IMR-90 (cell line): ENCODE data around the gene TSPYL1. TPM values are rescaled to one million over a fixed set of nuclear protein-coding genes. Genes with fewer than 3 reads are reported as not detected.

Experiments used
- ATAC-seq: fragments of 200-7000 bp; cut with Tn5 transposase; 2 replicates; pipeline ENCODE4 v1.9.1; 2020; ENCODE audit warnings: low read depth, mild to moderate bottlenecking, moderate library complexity
- BruUV-seq: library from RNA; stranded (reverse); fragments of 400-500 nt; replicated peaks from 2 replicates; lab custom pipeline; 2021; lab: Mats Ljungman, UMichigan
- CTCF ChIA-PET: fragments of 300-600 bp; formaldehyde crosslinking; extraction: SDS; loops from one replicate; lab custom pipeline; 2021; ENCODE audit warnings: antibody characterized with exemption; lab: Yijun Ruan, JAX
- POLR2A ChIA-PET: fragments of 300-600 bp; sonication (Branson Sonifier 250); formaldehyde crosslinking; loops from one replicate; lab custom pipeline; 2022; ENCODE audit warnings: antibody characterized with exemption; ENCODE audit not compliant: unreplicated experiment; lab: Charles Lee
- DNase-seq: peaks from one replicate; pipeline ENCODE4 v3.0.0; 2013
- H2AFZ ChIP-seq: replicated peaks from 2 replicates; pipeline ENCODE3; 2013; ENCODE audit warnings: low read length, mild to moderate bottlenecking; ENCODE audit not compliant: poor library complexity
- H2AK5ac ChIP-seq: 2 replicates; pipeline ENCODE4 v1.6.1; 2013; ENCODE audit warnings: low read depth, low read length, inconsistent platforms
- H2AK9ac ChIP-seq: replicated peaks from 2 replicates; pipeline ENCODE3; 2013; ENCODE audit warnings: mild to moderate bottlenecking, low read depth, low read length, moderate library complexity; ENCODE audit not compliant: poor library complexity
- H2BK120ac ChIP-seq: 2 replicates; pipeline ENCODE4 v1.6.1; 2013; ENCODE audit warnings: low read depth, low read length, inconsistent platforms
- H2BK15ac ChIP-seq: 3 replicates; pipeline ENCODE4 v1.6.1; 2013; ENCODE audit warnings: low read depth, low read length, inconsistent platforms
- H2BK20ac ChIP-seq: 2 replicates; pipeline ENCODE4 v1.6.1; 2013; ENCODE audit warnings: low read depth, mild to moderate bottlenecking, inconsistent platforms, low read length, moderate library complexity
- H2BK5ac ChIP-seq: 2 replicates; pipeline ENCODE4 v1.6.1; 2013; ENCODE audit warnings: mild to moderate bottlenecking, low read depth, low read length, inconsistent platforms; ENCODE audit not compliant: poor library complexity, severe bottlenecking
- H3K14ac ChIP-seq: replicated peaks from 2 replicates; pipeline ENCODE4 v1.6.1; 2013; ENCODE audit warnings: low read depth, low read length, inconsistent platforms
- H3K18ac ChIP-seq: 2 replicates; pipeline ENCODE4 v1.6.1; 2013; ENCODE audit warnings: low read depth, low read length, control low read depth
- H3K23ac ChIP-seq: 2 replicates; pipeline ENCODE4 v1.6.1; 2013; ENCODE audit warnings: low read depth, low read length, inconsistent platforms
- H3K27ac ChIP-seq: 2 replicates; pipeline ENCODE4 v1.5.1; 2013; ENCODE audit warnings: mild to moderate bottlenecking, control low read depth, low read length; ENCODE audit not compliant: insufficient read depth
- H3K27me3 ChIP-seq: 2 replicates; pipeline ENCODE4 v1.6.1; 2013; ENCODE audit warnings: low read length; ENCODE audit not compliant: control insufficient read depth, insufficient read depth
- H3K36me3 ChIP-seq: 2 replicates; pipeline ENCODE4 v1.6.1; 2013; ENCODE audit warnings: low read length, mixed read lengths; ENCODE audit not compliant: control insufficient read depth, insufficient read depth
- H3K4ac ChIP-seq: 2 replicates; pipeline ENCODE4 v1.6.1; 2013; ENCODE audit warnings: low read depth, low read length, inconsistent platforms
- H3K4me1 ChIP-seq: 2 replicates; pipeline ENCODE4 v1.6.1; 2013; ENCODE audit warnings: low read length, mixed read lengths; ENCODE audit not compliant: control insufficient read depth, insufficient read depth
- H3K4me2 ChIP-seq: 2 replicates; pipeline ENCODE4 v1.6.1; 2013; ENCODE audit warnings: low read depth, mild to moderate bottlenecking, control low read depth, low read length, moderate library complexity
- H3K4me3 ChIP-seq: 2 replicates; pipeline ENCODE4 v1.5.1; 2013; ENCODE audit warnings: low read depth, mild to moderate bottlenecking, control low read depth, low read length, moderate library complexity; ENCODE audit not compliant: insufficient read depth
- H3K56ac ChIP-seq: 2 replicates; pipeline ENCODE4 v1.6.1; 2013; ENCODE audit warnings: low read length, inconsistent platforms; ENCODE audit not compliant: insufficient read depth; ENCODE audit errors: extremely low read depth
- H3K79me1 ChIP-seq, 2 experiments: 2 replicates each; pipeline ENCODE4 v1.6.1; 2013; ENCODE audit warnings: low read length in 2 of 2, inconsistent platforms in 1 of 2, low read depth in 1 of 2
- H3K9ac ChIP-seq: 2 replicates; pipeline ENCODE4 v1.6.1; 2013; ENCODE audit warnings: low read depth, low read length, control low read depth
- H3K9me1 ChIP-seq: 2 replicates; pipeline ENCODE4 v1.6.1; 2013; ENCODE audit warnings: low read length, inconsistent platforms; ENCODE audit not compliant: insufficient read depth
- H3K9me3 ChIP-seq: 2 replicates; pipeline ENCODE4 v1.6.1; 2013; ENCODE audit warnings: low read length; ENCODE audit not compliant: control insufficient read depth, insufficient read depth
- H4K20me1 ChIP-seq: 2 replicates; pipeline ENCODE4 v1.6.1; 2013; ENCODE audit warnings: low read length, inconsistent platforms; ENCODE audit not compliant: insufficient read depth
- H4K5ac ChIP-seq: 2 replicates; pipeline ENCODE4 v1.6.1; 2013; ENCODE audit warnings: mild to moderate bottlenecking, low read depth, low read length, control low read depth
- H4K8ac ChIP-seq, 2 experiments: 2 replicates each; pipeline ENCODE4 v1.6.1; 2013; ENCODE audit warnings: low read depth in 2 of 2, low read length in 2 of 2, control low read depth in 1 of 2, inconsistent platforms in 1 of 2
- H4K91ac ChIP-seq: 2 replicates; pipeline ENCODE4 v1.6.1; 2013; ENCODE audit warnings: low read depth, low read length, inconsistent platforms; ENCODE audit not compliant: insufficient read depth
- BHLHE40 ChIP-seq: fragments of 150-350 bp; IDR thresholded peaks from 2 replicates; pipeline ENCODE4 v1.6.1; 2016; ENCODE audit warnings: mild to moderate bottlenecking, low read depth, low read length
- CHD1 ChIP-seq: IDR thresholded peaks from 2 replicates; pipeline ENCODE4 v1.6.1; 2012; ENCODE audit warnings: low read depth, low read length, improper control_type of control experiment
- CTCF ChIP-seq: conservative IDR thresholded peaks from 2 replicates; pipeline ENCODE4 v1.5.1; 2012; ENCODE audit warnings: mild to moderate bottlenecking, low read depth, low read length, improper control_type of control experiment
- ELK1 ChIP-seq: fragments of 150-350 bp; IDR thresholded peaks from 2 replicates; pipeline ENCODE4 v1.6.1; 2016; ENCODE audit warnings: low read depth, mild to moderate bottlenecking, low read length, moderate library complexity, borderline replicate concordance
- FOS ChIP-seq: fragments of 150-350 bp; IDR thresholded peaks from 2 replicates; pipeline ENCODE4 v1.6.1; 2016; ENCODE audit warnings: low read depth, low read length
- MAZ ChIP-seq: IDR thresholded peaks from 2 replicates; pipeline ENCODE4 v1.6.1; 2012; ENCODE audit warnings: low read depth, mild to moderate bottlenecking, low read length, improper control_type of control experiment, moderate library complexity, borderline replicate concordance
- POLR2A ChIP-seq: IDR thresholded peaks from 2 replicates; pipeline ENCODE4 v1.6.1; 2012; ENCODE audit warnings: mild to moderate bottlenecking, low read depth, low read length
- RAD21 ChIP-seq: IDR thresholded peaks from 2 replicates; pipeline ENCODE4 v1.6.1; 2012; ENCODE audit warnings: low read length, improper control_type of control experiment
- WGBS, 2 experiments: methylation state at CpG; one replicate each; pipeline versions ENCODE4 v1.1.5 to v1.1.7; 2013; ENCODE audit warnings: missing lambda C conversion rate in 2 of 2; ENCODE audit not compliant: insufficient read length in 1 of 2; ENCODE audit errors: extremely low coverage in 2 of 2; 5-methylcytosine and 5-hydroxymethylcytosine counted together
- dilution Hi-C: fragments of 300-500 bp; cut with HindIII; formaldehyde crosslinking; loops from one replicate; pipeline ENCODE4 v1.14.3; 2018; ENCODE audit warnings: low sequenced_read_pairs; ENCODE audit not compliant: unreplicated experiment
- in situ Hi-C: fragments of 300-500 bp; cut with MboI; formaldehyde crosslinking; loops from 3 replicates; pipeline ENCODE4 v1.14.3; 2019; ENCODE audit warnings: low sequenced_read_pairs, inconsistent platforms, mixed read lengths
- intact Hi-C: fragments of 100-400 bp; cut with micrococcal nuclease; formaldehyde crosslinking; loops from 2 replicates; pipeline ENCODE4 v1.10.0; 2022
- polyA plus RNA-seq, 3 experiments: library from polyadenylated mRNA; depleted of rRNA; stranded (reverse); fragments of >200 nt; gene quantifications; 2 replicates each; pipeline ENCODE4 v1.2.3, GENCODE V29; 2012; ENCODE audit warnings: low replicate concordance in 1 of 3
- total RNA-seq: library from RNA; depleted of rRNA; stranded (reverse); fragments of >200 nt; gene quantifications from 2 replicates; pipeline ENCODE4 v1.2.3, GENCODE V29; 2012

The TSPYL1 gene
- total and polyA plus RNA-seq, 2 of the 4 experiments (the other 2 are of a cell fraction) = 32.4 to 111 TPM

GRCh38 chr6:116328528-116328903, 48.8 kb upstream of the TSPYL1 start:
- Histone ChIP-seq H3K36me3 (no peaks in the 10 kb centered on the region), H4K8ac (peak overlapping the region in 1 of 2 experiments; percentile 36; a peak in 2 of 4 replicates), H4K91ac (no peak overlapping the region), H3K4me3 (no peak overlapping the region), H2BK120ac (no peak overlapping the region), H2AFZ (no peak overlapping the region), H3K9ac (no peak overlapping the region), H3K56ac (no peak overlapping the region), H2AK9ac (no peak overlapping the region), H2BK20ac (0 out of 2 replicates have a peak overlapping the region, but pooled peaks have one; percentile 52), H4K20me1 (no peaks in the 10 kb centered on the region), H2AK5ac (no peak overlapping the region), H4K5ac (no peak overlapping the region), H3K4ac (0 out of 2 replicates have a peak overlapping the region, but pooled peaks have one; percentile 27), H3K27ac (no peak overlapping the region), H3K4me1 (peaks cover 1% of the 10 kb centered on the region; the same call in 1 of the 2 replicates), H3K18ac (peak overlapping the region; percentile 38; the same call in 1 of the 2 replicates), H3K4me2 (peak overlapping the region; percentile 12; the same call in 1 of the 2 replicates), H3K9me3 (peaks cover 2% of the 10 kb centered on the region; the same call in 1 of the 2 replicates), H3K23ac (no peak overlapping the region), H3K9me1 (no peaks in the 10 kb centered on the region), H2BK15ac (no peak overlapping the region), H2BK5ac (peak overlapping the region; percentile 42), H3K14ac (no peak overlapping the region), H3K27me3 (no peaks in the 10 kb centered on the region), H3K79me1 (no peaks in the 10 kb centered on the region; a peak in 2 of 4 replicates)
- no TSS peak for BruUV-seq
- in situ Hi-C loops = no loop called here
- POLR2A ChIA-PET = no interaction called here
- TF ChIP-seq CHD1 (no peak), MAZ (no peak), BHLHE40 (no peak), FOS (no peak), CTCF (no peak), RAD21 (no peak), POLR2A (no peak), ELK1 (no peak)
- no CpG with 5 or more reads among the region's 1 CpG for WGBS, 2 experiments
- CTCF ChIA-PET = no interaction called here
- dilution Hi-C loops = no loop called here
- ATAC-seq = peak; percentile 46
- intact Hi-C loops = no loop called here
- DNase-seq = peak; percentile 31
